IMR-90 (cell line): ENCODE measurements around the gene SAT2. TPM values are rescaled to one million over a fixed set of nuclear protein-coding genes. Genes with fewer than 3 reads are reported as not detected.

Source experiments
- ATAC-seq: fragments of 200-7000 bp; cut with Tn5 transposase; 2 replicates; pipeline ENCODE4 v1.9.1; 2020; ENCODE audit warnings: low read depth, mild to moderate bottlenecking, moderate library complexity
- BruUV-seq: library from RNA; stranded (reverse); fragments of 400-500 nt; replicated peaks from 2 replicates; lab custom pipeline; 2021; lab: Mats Ljungman, UMichigan
- CTCF ChIA-PET: fragments of 300-600 bp; formaldehyde crosslinking; extraction: SDS; loops from one replicate; lab custom pipeline; 2021; ENCODE audit warnings: antibody characterized with exemption; lab: Yijun Ruan, JAX
- POLR2A ChIA-PET: fragments of 300-600 bp; sonication (Branson Sonifier 250); formaldehyde crosslinking; loops from one replicate; lab custom pipeline; 2022; ENCODE audit warnings: antibody characterized with exemption; ENCODE audit not compliant: unreplicated experiment; lab: Charles Lee
- DNase-seq: peaks from one replicate; pipeline ENCODE4 v3.0.0; 2013
- H2AFZ ChIP-seq: replicated peaks from 2 replicates; pipeline ENCODE3; 2013; ENCODE audit warnings: low read length, mild to moderate bottlenecking; ENCODE audit not compliant: poor library complexity
- H2AK5ac ChIP-seq: 2 replicates; pipeline ENCODE4 v1.6.1; 2013; ENCODE audit warnings: low read depth, low read length, inconsistent platforms
- H2AK9ac ChIP-seq: replicated peaks from 2 replicates; pipeline ENCODE3; 2013; ENCODE audit warnings: mild to moderate bottlenecking, low read depth, low read length, moderate library complexity; ENCODE audit not compliant: poor library complexity
- H2BK120ac ChIP-seq: 2 replicates; pipeline ENCODE4 v1.6.1; 2013; ENCODE audit warnings: low read depth, low read length, inconsistent platforms
- H2BK15ac ChIP-seq: 3 replicates; pipeline ENCODE4 v1.6.1; 2013; ENCODE audit warnings: low read depth, low read length, inconsistent platforms
- H2BK20ac ChIP-seq: 2 replicates; pipeline ENCODE4 v1.6.1; 2013; ENCODE audit warnings: low read depth, mild to moderate bottlenecking, inconsistent platforms, low read length, moderate library complexity
- H2BK5ac ChIP-seq: 2 replicates; pipeline ENCODE4 v1.6.1; 2013; ENCODE audit warnings: mild to moderate bottlenecking, low read depth, low read length, inconsistent platforms; ENCODE audit not compliant: poor library complexity, severe bottlenecking
- H3K14ac ChIP-seq: replicated peaks from 2 replicates; pipeline ENCODE4 v1.6.1; 2013; ENCODE audit warnings: low read depth, low read length, inconsistent platforms
- H3K18ac ChIP-seq: 2 replicates; pipeline ENCODE4 v1.6.1; 2013; ENCODE audit warnings: low read depth, low read length, control low read depth
- H3K23ac ChIP-seq: 2 replicates; pipeline ENCODE4 v1.6.1; 2013; ENCODE audit warnings: low read depth, low read length, inconsistent platforms
- H3K27ac ChIP-seq: 2 replicates; pipeline ENCODE4 v1.5.1; 2013; ENCODE audit warnings: mild to moderate bottlenecking, control low read depth, low read length; ENCODE audit not compliant: insufficient read depth
- H3K27me3 ChIP-seq: 2 replicates; pipeline ENCODE4 v1.6.1; 2013; ENCODE audit warnings: low read length; ENCODE audit not compliant: control insufficient read depth, insufficient read depth
- H3K36me3 ChIP-seq: 2 replicates; pipeline ENCODE4 v1.6.1; 2013; ENCODE audit warnings: low read length, mixed read lengths; ENCODE audit not compliant: control insufficient read depth, insufficient read depth
- H3K4ac ChIP-seq: 2 replicates; pipeline ENCODE4 v1.6.1; 2013; ENCODE audit warnings: low read depth, low read length, inconsistent platforms
- H3K4me1 ChIP-seq: 2 replicates; pipeline ENCODE4 v1.6.1; 2013; ENCODE audit warnings: low read length, mixed read lengths; ENCODE audit not compliant: control insufficient read depth, insufficient read depth
- H3K4me2 ChIP-seq: 2 replicates; pipeline ENCODE4 v1.6.1; 2013; ENCODE audit warnings: low read depth, mild to moderate bottlenecking, control low read depth, low read length, moderate library complexity
- H3K4me3 ChIP-seq: 2 replicates; pipeline ENCODE4 v1.5.1; 2013; ENCODE audit warnings: low read depth, mild to moderate bottlenecking, control low read depth, low read length, moderate library complexity; ENCODE audit not compliant: insufficient read depth
- H3K56ac ChIP-seq: 2 replicates; pipeline ENCODE4 v1.6.1; 2013; ENCODE audit warnings: low read length, inconsistent platforms; ENCODE audit not compliant: insufficient read depth; ENCODE audit errors: extremely low read depth
- H3K79me1 ChIP-seq, 2 experiments: 2 replicates each; pipeline ENCODE4 v1.6.1; 2013; ENCODE audit warnings: low read length in 2 of 2, inconsistent platforms in 1 of 2, low read depth in 1 of 2
- H3K9ac ChIP-seq: 2 replicates; pipeline ENCODE4 v1.6.1; 2013; ENCODE audit warnings: low read depth, low read length, control low read depth
- H3K9me1 ChIP-seq: 2 replicates; pipeline ENCODE4 v1.6.1; 2013; ENCODE audit warnings: low read length, inconsistent platforms; ENCODE audit not compliant: insufficient read depth
- H3K9me3 ChIP-seq: 2 replicates; pipeline ENCODE4 v1.6.1; 2013; ENCODE audit warnings: low read length; ENCODE audit not compliant: control insufficient read depth, insufficient read depth
- H4K20me1 ChIP-seq: 2 replicates; pipeline ENCODE4 v1.6.1; 2013; ENCODE audit warnings: low read length, inconsistent platforms; ENCODE audit not compliant: insufficient read depth
- H4K5ac ChIP-seq: 2 replicates; pipeline ENCODE4 v1.6.1; 2013; ENCODE audit warnings: mild to moderate bottlenecking, low read depth, low read length, control low read depth
- H4K8ac ChIP-seq, 2 experiments: 2 replicates each; pipeline ENCODE4 v1.6.1; 2013; ENCODE audit warnings: low read depth in 2 of 2, low read length in 2 of 2, control low read depth in 1 of 2, inconsistent platforms in 1 of 2
- H4K91ac ChIP-seq: 2 replicates; pipeline ENCODE4 v1.6.1; 2013; ENCODE audit warnings: low read depth, low read length, inconsistent platforms; ENCODE audit not compliant: insufficient read depth
- BHLHE40 ChIP-seq: fragments of 150-350 bp; IDR thresholded peaks from 2 replicates; pipeline ENCODE4 v1.6.1; 2016; ENCODE audit warnings: mild to moderate bottlenecking, low read depth, low read length
- FOS ChIP-seq: fragments of 150-350 bp; IDR thresholded peaks from 2 replicates; pipeline ENCODE4 v1.6.1; 2016; ENCODE audit warnings: low read depth, low read length
- MAFK ChIP-seq: IDR thresholded peaks from 2 replicates; pipeline ENCODE4 v1.6.1; 2012; ENCODE audit warnings: low read depth, low read length, improper control_type of control experiment
- MAZ ChIP-seq: IDR thresholded peaks from 2 replicates; pipeline ENCODE4 v1.6.1; 2012; ENCODE audit warnings: low read depth, mild to moderate bottlenecking, low read length, improper control_type of control experiment, moderate library complexity, borderline replicate concordance
- MXI1 ChIP-seq: IDR thresholded peaks from 2 replicates; pipeline ENCODE4 v1.6.1; 2012; ENCODE audit warnings: low read depth, mild to moderate bottlenecking, low read length, moderate library complexity, borderline replicate concordance
- NFE2L2 ChIP-seq: fragments of 150-350 bp; IDR thresholded peaks from 2 replicates; pipeline ENCODE4 v1.6.1; 2016; ENCODE audit warnings: low read depth, mild to moderate bottlenecking, low read length
- POLR2A ChIP-seq: IDR thresholded peaks from 2 replicates; pipeline ENCODE4 v1.6.1; 2012; ENCODE audit warnings: mild to moderate bottlenecking, low read depth, low read length
- RAD21 ChIP-seq: IDR thresholded peaks from 2 replicates; pipeline ENCODE4 v1.6.1; 2012; ENCODE audit warnings: low read length, improper control_type of control experiment
- RCOR1 ChIP-seq: IDR thresholded peaks from 2 replicates; pipeline ENCODE4 v1.6.1; 2012; ENCODE audit warnings: mild to moderate bottlenecking, low read length, improper control_type of control experiment; ENCODE audit not compliant: insufficient replicate concordance
- WGBS, 2 experiments: methylation state at CpG; one replicate each; pipeline versions ENCODE4 v1.1.5 to v1.1.7; 2013; ENCODE audit warnings: missing lambda C conversion rate in 2 of 2; ENCODE audit not compliant: insufficient read length in 1 of 2; ENCODE audit errors: extremely low coverage in 2 of 2; 5-methylcytosine and 5-hydroxymethylcytosine counted together
- dilution Hi-C: fragments of 300-500 bp; cut with HindIII; formaldehyde crosslinking; loops from one replicate; pipeline ENCODE4 v1.14.3; 2018; ENCODE audit warnings: low sequenced_read_pairs; ENCODE audit not compliant: unreplicated experiment
- in situ Hi-C: fragments of 300-500 bp; cut with MboI; formaldehyde crosslinking; loops from 3 replicates; pipeline ENCODE4 v1.14.3; 2019; ENCODE audit warnings: low sequenced_read_pairs, inconsistent platforms, mixed read lengths
- intact Hi-C: fragments of 100-400 bp; cut with micrococcal nuclease; formaldehyde crosslinking; loops from 2 replicates; pipeline ENCODE4 v1.10.0; 2022
- polyA plus RNA-seq, 3 experiments: library from polyadenylated mRNA; depleted of rRNA; stranded (reverse); fragments of >200 nt; gene quantifications; 2 replicates each; pipeline ENCODE4 v1.2.3, GENCODE V29; 2012; ENCODE audit warnings: low replicate concordance in 1 of 3
- total RNA-seq: library from RNA; depleted of rRNA; stranded (reverse); fragments of >200 nt; gene quantifications from 2 replicates; pipeline ENCODE4 v1.2.3, GENCODE V29; 2012
- TF ChIP-seq, protein P1 (sequence below): conservative IDR thresholded peaks from 2 replicates; pipeline ENCODE4 v1.5.1; 2012; ENCODE audit warnings: mild to moderate bottlenecking, low read depth, low read length, improper control_type of control experiment
- TF ChIP-seq, protein P2 (sequence below): fragments of 150-350 bp; IDR thresholded peaks from 2 replicates; pipeline ENCODE4 v1.6.1; 2016; ENCODE audit warnings: low read depth, mild to moderate bottlenecking, low read length, moderate library complexity, borderline replicate concordance
- TF ChIP-seq, protein P3 (sequence below): fragments of 150-350 bp; IDR thresholded peaks from 2 replicates; pipeline ENCODE4 v1.6.1; 2017; ENCODE audit warnings: mild to moderate bottlenecking, antibody characterized with exemption, low read length, low read depth

The SAT2 gene
- total and polyA plus RNA-seq, 2 of the 4 experiments (the other 2 are of a cell fraction), result 20.4 to 45.9 TPM

DNA sequence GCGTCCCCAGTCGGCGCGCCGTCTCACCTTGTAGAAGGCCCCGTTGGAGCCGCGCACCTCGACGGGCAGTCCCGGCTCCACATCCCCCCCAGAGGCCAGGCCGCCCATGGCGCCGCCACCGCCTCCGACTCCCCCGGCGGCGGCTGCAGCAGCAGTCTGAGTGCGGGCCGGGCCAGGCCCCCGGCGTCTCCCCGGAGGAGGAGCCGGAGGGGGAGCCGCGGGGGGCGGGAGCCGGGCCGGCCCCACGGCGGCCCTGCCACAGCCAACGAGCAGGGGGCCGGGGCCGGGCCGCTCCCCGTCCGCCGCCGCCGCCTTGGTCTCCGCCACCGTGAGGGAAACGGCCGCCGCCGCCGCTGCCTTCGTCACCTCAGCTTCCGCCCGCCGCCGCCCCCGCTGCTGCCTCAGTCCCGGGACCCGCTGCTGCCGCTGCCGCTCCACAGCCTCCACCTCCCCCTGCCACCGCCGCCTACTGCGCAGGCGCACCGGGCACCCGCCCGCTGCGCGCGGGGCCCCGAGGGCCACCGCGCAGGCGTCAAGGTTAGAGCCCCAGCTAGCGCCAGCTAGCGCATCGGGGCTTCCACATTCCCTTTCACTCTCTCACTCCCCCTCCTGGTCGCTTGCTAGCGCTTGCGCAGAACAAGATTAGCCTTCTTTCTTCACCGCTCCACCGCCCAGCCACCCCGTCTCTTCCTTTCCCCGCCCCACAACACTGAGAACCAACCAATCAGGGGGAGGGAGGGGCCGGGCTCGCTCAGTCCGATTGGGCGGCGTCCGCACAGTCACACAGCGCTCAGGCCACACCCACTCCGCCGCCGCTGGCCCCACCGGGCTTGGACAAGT, 13.0 kb downstream of the SAT2 start, which contains the start of gene FXR2:
FXR2 (minus strand) TSS at position 473 of the 840 bp plus-strand sequence; CDS start at position 108, 365 bp downstream.
- peak within 1 kb of the TSS; percentile 40 for H4K91ac ChIP-seq
- H3K4ac ChIP-seq, result peak within 1 kb of the TSS; percentile 85
- peak within 1 kb of the TSS; percentile 6; the same call in 1 of the 2 replicates for H3K18ac ChIP-seq
- WGBS, 2 experiments, result 0% methylated on average over 33 of the region's 93 CpGs; no CpG with 5 or more reads in 1 of the 2 experiments
- H4K5ac ChIP-seq, result peak within 1 kb of the TSS; percentile 54
- H3K56ac ChIP-seq, result peak within 1 kb of the TSS; percentile 44
- H3K36me3 ChIP-seq, result peaks cover 4% of the 10 kb centered on the region; the same call in 1 of the 2 replicates
- peak within 1 kb of the TSS; percentile 79 for H3K9ac ChIP-seq
- peaks cover 16% of the 10 kb centered on the region for H3K9me1 ChIP-seq
- H2AK5ac ChIP-seq, result peak within 1 kb of the TSS; percentile 33
- intact Hi-C loops, result loop anchor here (2.0 kb wide), 1 partner anchor 72 kb away; the partner anchor contains the start of gene TP53
- peak within 1 kb of the TSS; percentile 18; the same call in 1 of the 3 replicates for H2BK15ac ChIP-seq
- H3K4me1 ChIP-seq, result peaks cover 7% of the 10 kb centered on the region
- ChIA-PET CTCF (interaction anchor here (0.6 to 2.2 kb wide), 5 partner anchors 13 to 499 kb away, joined by 3 to 14 read pairs (median 5); partner anchors contain the start of genes SAT2 and TP53), POLR2A (interaction anchor here (0.5 to 1.3 kb wide), 5 partner anchors 10 to 71 kb away, joined by 3 to 8 read pairs (median 3); partner anchors contain the start of gene MPDU1)
- dilution Hi-C loops, result no loop called here
- H3K27me3 ChIP-seq, result no peaks in the 10 kb centered on the region
- H3K14ac ChIP-seq, result peak within 1 kb of the TSS; percentile 73
- peak within 1 kb of the TSS; percentile 96 for H2AFZ ChIP-seq
- peaks cover 30 to 43% of the 10 kb centered on the region in 2 experiments for H3K79me1 ChIP-seq
- no peaks in the 10 kb centered on the region for H3K9me3 ChIP-seq
- no peak within 1 kb of the TSS for H2BK20ac ChIP-seq
- peaks cover 40% of the 10 kb centered on the region for H4K20me1 ChIP-seq
- peak within 1 kb of the TSS; percentile 89 for H2AK9ac ChIP-seq
- ATAC-seq (peak; percentile 96), DNase-seq (peak; percentile 100)
- H3K23ac ChIP-seq, result peak within 1 kb of the TSS; percentile 14
- peak within 1 kb of the TSS; percentile 89 for H3K4me2 ChIP-seq
- H4K8ac ChIP-seq, result peak within 1 kb of the TSS; percentile 44 to 97
- H3K4me3 ChIP-seq, result peak within 1 kb of the TSS; percentile 78
- H2BK5ac ChIP-seq, result peak within 1 kb of the TSS; percentile 67
- H2BK120ac ChIP-seq, result peak within 1 kb of the TSS; percentile 30; the same call in 1 of the 2 replicates
- peak within 1 kb of the TSS; percentile 75 for H3K27ac ChIP-seq
- in situ Hi-C loops, result no loop called here
- no TSS peak for BruUV-seq
- peak; percentile 86; the same call in 1 of the 2 replicates for TF ChIP-seq MAZ
- TF ChIP-seq, protein P1, sequence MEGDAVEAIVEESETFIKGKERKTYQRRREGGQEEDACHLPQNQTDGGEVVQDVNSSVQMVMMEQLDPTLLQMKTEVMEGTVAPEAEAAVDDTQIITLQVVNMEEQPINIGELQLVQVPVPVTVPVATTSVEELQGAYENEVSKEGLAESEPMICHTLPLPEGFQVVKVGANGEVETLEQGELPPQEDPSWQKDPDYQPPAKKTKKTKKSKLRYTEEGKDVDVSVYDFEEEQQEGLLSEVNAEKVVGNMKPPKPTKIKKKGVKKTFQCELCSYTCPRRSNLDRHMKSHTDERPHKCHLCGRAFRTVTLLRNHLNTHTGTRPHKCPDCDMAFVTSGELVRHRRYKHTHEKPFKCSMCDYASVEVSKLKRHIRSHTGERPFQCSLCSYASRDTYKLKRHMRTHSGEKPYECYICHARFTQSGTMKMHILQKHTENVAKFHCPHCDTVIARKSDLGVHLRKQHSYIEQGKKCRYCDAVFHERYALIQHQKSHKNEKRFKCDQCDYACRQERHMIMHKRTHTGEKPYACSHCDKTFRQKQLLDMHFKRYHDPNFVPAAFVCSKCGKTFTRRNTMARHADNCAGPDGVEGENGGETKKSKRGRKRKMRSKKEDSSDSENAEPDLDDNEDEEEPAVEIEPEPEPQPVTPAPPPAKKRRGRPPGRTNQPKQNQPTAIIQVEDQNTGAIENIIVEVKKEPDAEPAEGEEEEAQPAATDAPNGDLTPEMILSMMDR, result peak; percentile 87
- TF ChIP-seq BHLHE40, result peak; percentile 55; the same call in 1 of the 2 replicates
- TF ChIP-seq RCOR1, result no peak
- TF ChIP-seq RAD21, result peak; percentile 37
- no peak for TF ChIP-seq NFE2L2
- TF ChIP-seq, protein P2, sequence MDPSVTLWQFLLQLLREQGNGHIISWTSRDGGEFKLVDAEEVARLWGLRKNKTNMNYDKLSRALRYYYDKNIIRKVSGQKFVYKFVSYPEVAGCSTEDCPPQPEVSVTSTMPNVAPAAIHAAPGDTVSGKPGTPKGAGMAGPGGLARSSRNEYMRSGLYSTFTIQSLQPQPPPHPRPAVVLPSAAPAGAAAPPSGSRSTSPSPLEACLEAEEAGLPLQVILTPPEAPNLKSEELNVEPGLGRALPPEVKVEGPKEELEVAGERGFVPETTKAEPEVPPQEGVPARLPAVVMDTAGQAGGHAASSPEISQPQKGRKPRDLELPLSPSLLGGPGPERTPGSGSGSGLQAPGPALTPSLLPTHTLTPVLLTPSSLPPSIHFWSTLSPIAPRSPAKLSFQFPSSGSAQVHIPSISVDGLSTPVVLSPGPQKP, result no peak
- no peak for TF ChIP-seq MXI1
- TF ChIP-seq, protein P3, sequence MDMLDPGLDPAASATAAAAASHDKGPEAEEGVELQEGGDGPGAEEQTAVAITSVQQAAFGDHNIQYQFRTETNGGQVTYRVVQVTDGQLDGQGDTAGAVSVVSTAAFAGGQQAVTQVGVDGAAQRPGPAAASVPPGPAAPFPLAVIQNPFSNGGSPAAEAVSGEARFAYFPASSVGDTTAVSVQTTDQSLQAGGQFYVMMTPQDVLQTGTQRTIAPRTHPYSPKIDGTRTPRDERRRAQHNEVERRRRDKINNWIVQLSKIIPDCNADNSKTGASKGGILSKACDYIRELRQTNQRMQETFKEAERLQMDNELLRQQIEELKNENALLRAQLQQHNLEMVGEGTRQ, result no peak
- peak; percentile 68 for TF ChIP-seq POLR2A
- no peak for TF ChIP-seq MAFK
- TF ChIP-seq FOS, result no peak; the same call in 1 of the 2 replicates
